Parathyroid adenoma (tissue), 2 donors: ENCODE results near the gene STAT5A.

Source experiments
- H2AFZ ChIP-seq: fragments of 300-600 bp; sonication (generic); one replicate; pipeline ENCODE4 v1.7.0; 2017; ENCODE audit warnings: antibody characterized with exemption, mild to moderate bottlenecking
- H3K27ac ChIP-seq: fragments of 300-600 bp; sonication (generic); one replicate; pipeline ENCODE4 v1.7.0; 2017
- H3K27me3 ChIP-seq: fragments of 300-600 bp; sonication (generic); one replicate; pipeline ENCODE4 v1.7.0; 2017; ENCODE audit warnings: low read length; ENCODE audit not compliant: control insufficient read depth, insufficient read depth
- H3K36me3 ChIP-seq: fragments of 300-600 bp; sonication (generic); one replicate; pipeline ENCODE4 v1.7.0; 2017; ENCODE audit warnings: low read length; ENCODE audit not compliant: control insufficient read depth, insufficient read depth
- H3K4me1 ChIP-seq: fragments of 300-600 bp; sonication (generic); one replicate; pipeline ENCODE4 v1.7.0; 2017; ENCODE audit warnings: control low read depth
- H3K4me2 ChIP-seq: fragments of 300-600 bp; sonication (generic); one replicate; pipeline ENCODE4 v1.7.0; 2017; ENCODE audit warnings: low read length
- H3K4me3 ChIP-seq: fragments of 300-600 bp; sonication (generic); one replicate; pipeline ENCODE4 v1.7.0; 2017; ENCODE audit warnings: low read depth, low read length
- H3K79me2 ChIP-seq: fragments of 300-600 bp; sonication (generic); one replicate; pipeline ENCODE4 v1.7.0; 2017; ENCODE audit warnings: control low read depth
- H3K9ac ChIP-seq: fragments of 300-600 bp; sonication (generic); one replicate; pipeline ENCODE4 v1.7.0; 2017; ENCODE audit warnings: mild to moderate bottlenecking
- H3K9me3 ChIP-seq: fragments of 300-600 bp; sonication (generic); one replicate; pipeline ENCODE4 v1.7.0; 2017; ENCODE audit warnings: low read length; ENCODE audit not compliant: control insufficient read depth
- CTCF ChIP-seq: fragments of 300-600 bp; sonication (generic); IDR thresholded peaks from one replicate; pipeline ENCODE4 v1.7.0; 2017; ENCODE audit warnings: antibody characterized with exemption, mild to moderate bottlenecking
- donor health status: primary hyperparathyroidism.

The STAT5A gene

DNA sequence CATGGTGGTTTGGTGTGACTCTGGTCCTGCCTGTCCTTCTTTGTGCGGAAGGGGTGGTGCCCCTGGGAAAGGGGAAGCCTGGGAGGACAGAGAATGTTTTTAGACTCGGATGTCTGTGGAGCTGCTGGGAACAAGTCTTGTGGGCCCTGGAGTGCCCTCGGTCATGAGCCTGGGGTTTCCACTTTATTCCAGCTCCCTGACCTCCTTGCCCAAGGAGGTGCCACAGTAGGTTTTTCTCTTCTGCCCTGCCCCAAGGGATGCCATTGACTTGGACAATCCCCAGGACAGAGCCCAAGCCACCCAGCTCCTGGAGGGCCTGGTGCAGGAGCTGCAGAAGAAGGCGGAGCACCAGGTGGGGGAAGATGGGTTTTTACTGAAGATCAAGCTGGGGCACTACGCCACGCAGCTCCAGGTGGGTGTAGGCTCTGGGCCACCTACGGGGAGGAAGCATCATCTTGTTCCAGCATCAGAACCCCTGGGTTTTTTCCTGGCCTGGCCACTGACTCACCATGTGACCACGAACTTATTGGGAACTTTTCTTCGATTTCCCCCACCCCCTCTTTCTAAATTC is 1.4 kb downstream of the STAT5A start:
- no peak overlapping the region for H3K4me3 ChIP-seq

DNA sequence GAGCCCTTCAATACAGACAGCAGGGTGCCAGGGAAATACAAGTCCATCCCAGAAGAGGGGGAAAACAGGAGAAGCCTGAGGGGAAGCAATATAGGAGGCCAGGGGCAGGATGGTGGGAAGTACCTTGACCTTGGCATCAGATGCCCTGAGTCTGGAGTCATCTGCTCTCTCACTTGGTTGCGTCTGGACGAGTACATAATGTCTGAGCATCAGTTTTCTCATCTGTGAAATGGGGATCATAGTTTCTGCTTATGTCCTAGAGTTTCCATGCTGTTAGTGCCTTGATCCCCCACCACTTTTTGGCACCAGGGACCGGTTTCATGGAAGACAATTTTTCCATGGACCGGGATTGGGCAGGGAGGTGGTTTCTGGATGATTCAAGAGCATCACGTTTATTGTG is 2.3 kb downstream of the STAT5A start:
- Histone ChIP-seq H3K4me2 (no peak overlapping the region), H3K4me3 (no peak overlapping the region), H3K4me1 (peaks cover 4% of the 10 kb centered on the region), H3K27ac (no peak overlapping the region), H3K9ac (no peak overlapping the region), H3K27me3 (no peaks in the 10 kb centered on the region), H3K79me2 (no peaks in the 10 kb centered on the region), H3K36me3 (no peaks in the 10 kb centered on the region), H3K9me3 (no peaks in the 10 kb centered on the region), H2AFZ (no peak overlapping the region)
- TF ChIP-seq CTCF: no peak

More for the DNA sequence above, 1.4 kb downstream of the STAT5A start:
- Histone ChIP-seq H3K79me2 (no peaks in the 10 kb centered on the region), H2AFZ (no peak overlapping the region), H3K9me3 (no peaks in the 10 kb centered on the region), H3K36me3 (no peaks in the 10 kb centered on the region), H3K4me2 (no peak overlapping the region), H3K27me3 (no peaks in the 10 kb centered on the region), H3K4me1 (peaks cover 4% of the 10 kb centered on the region), H3K27ac (no peak overlapping the region), H3K9ac (no peak overlapping the region)
- no peak for TF ChIP-seq CTCF

DNA sequence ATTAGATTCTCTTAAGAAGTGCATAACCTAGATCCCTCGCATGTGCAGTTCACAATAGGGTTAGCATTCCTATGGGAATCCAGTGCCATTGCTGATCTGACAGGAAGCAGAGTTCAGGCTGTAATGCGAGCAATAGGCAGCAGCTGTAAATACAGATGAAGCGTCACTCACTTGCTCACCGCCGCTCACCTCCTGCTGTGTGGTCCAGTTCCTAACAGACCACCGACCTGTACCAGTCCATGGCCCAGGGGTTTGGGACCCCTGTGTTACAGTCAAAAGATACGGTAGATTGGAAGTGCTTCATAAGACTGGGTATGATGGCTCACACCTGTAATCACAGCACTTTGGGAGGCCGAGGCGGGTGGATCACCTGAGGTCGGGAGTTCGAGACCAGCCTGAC is 2.8 kb downstream of the STAT5A start:
- no peak overlapping the region for H3K4me3 ChIP-seq
- no peak overlapping the region for H3K9ac ChIP-seq
- no peak overlapping the region for H3K4me2 ChIP-seq
- H3K27me3 ChIP-seq: no peaks in the 10 kb centered on the region
- no peaks in the 10 kb centered on the region for H3K9me3 ChIP-seq
- no peaks in the 10 kb centered on the region for H3K36me3 ChIP-seq
- H3K79me2 ChIP-seq: no peaks in the 10 kb centered on the region
- H3K27ac ChIP-seq: no peak overlapping the region
- no peak for TF ChIP-seq CTCF
- no peak overlapping the region for H2AFZ ChIP-seq
- H3K4me1 ChIP-seq: peaks cover 4% of the 10 kb centered on the region

GRCh38 chr17:42294469-42295398 is 6.4 kb downstream of the STAT5A start:
- no peak overlapping the region for H3K4me3 ChIP-seq
- no peak overlapping the region for H3K27ac ChIP-seq
- H3K9ac ChIP-seq: no peak overlapping the region
- H3K27me3 ChIP-seq: no peaks in the 10 kb centered on the region
- no peaks in the 10 kb centered on the region for H3K4me1 ChIP-seq
- no peaks in the 10 kb centered on the region for H3K79me2 ChIP-seq
- no peak overlapping the region for H3K4me2 ChIP-seq
- H2AFZ ChIP-seq: no peak overlapping the region
- no peaks in the 10 kb centered on the region for H3K36me3 ChIP-seq
- no peaks in the 10 kb centered on the region for H3K9me3 ChIP-seq
- TF ChIP-seq CTCF: no peak
